Stomach (tissue), 9 donors: ENCODE measurements around the gene EEA1. TPM values are rescaled to one million over a fixed set of nuclear protein-coding genes. Genes with fewer than 3 reads are reported as not detected.

Source experiments
- DNase-seq, 2 donors: peaks; one replicate each; pipeline versions ENCODE4 v3.0.0 to v3.0.0-alpha.2; 2013 to 2019
- H3K27ac ChIP-seq, 5 donors: fragments of 200-600 bp in 4 of 5; sonication (generic) in 4 of 5; one replicate each; pipeline ENCODE4 v1.5.1; 2013 to 2019; ENCODE audit warnings: mild to moderate bottlenecking in 1 of 5, moderate library complexity in 1 of 5
- H3K27me3 ChIP-seq, 3 donors: fragments of 200-600 bp; sonication (generic); one replicate each; pipeline ENCODE4 v1.5.1; 2017 to 2019; ENCODE audit warnings: mixed run types in 1 of 3
- H3K36me3 ChIP-seq, 4 donors: fragments of 200-600 bp; sonication (generic); 1 replicate in 3 of 4; 2 replicates in 1 of 4; pipeline ENCODE4 v1.5.1; 2016 to 2019
- H3K4me1 ChIP-seq, 4 donors: fragments of 200-600 bp; sonication (generic); one replicate each; pipeline ENCODE4 v1.5.1; 2016 to 2019
- H3K4me3 ChIP-seq, 4 donors: fragments of 200-600 bp; sonication (generic) in 3 of 4; one replicate each; pipeline ENCODE4 v1.5.1; 2016 to 2019; ENCODE audit warnings: mild to moderate bottlenecking in 1 of 4
- H3K9me3 ChIP-seq, 4 donors: fragments of 200-600 bp; sonication (generic); one replicate each; pipeline ENCODE4 v1.5.1; 2016 to 2019
- CTCF ChIP-seq, 7 experiments: fragments of 450-650 bp in 4 of 7; fragments of 200-600 bp in 3 of 7; sonication (generic) in 3 of 7; IDR thresholded peaks; one replicate each; pipeline ENCODE4 v1.5.1; 2016 to 2019; ENCODE audit warnings: antibody characterized with exemption in 7 of 7, control low read depth in 2 of 7, mild to moderate bottlenecking in 1 of 7
- EP300 ChIP-seq: sonication (generic); formaldehyde crosslinking; IDR thresholded peaks from one replicate; pipeline ENCODE4 v1.6.1; 2017; ENCODE audit warnings: antibody characterized with exemption
- POLR2A ChIP-seq, 4 donors: fragments of 450-650 bp; IDR thresholded peaks; one replicate each; pipeline ENCODE4 v1.6.1; 2016; ENCODE audit warnings: antibody characterized with exemption in 4 of 4, control low read depth in 2 of 4, mild to moderate bottlenecking in 1 of 4, moderate library complexity in 1 of 4
- POLR2AphosphoS5 ChIP-seq, 3 donors: sonication (generic); formaldehyde crosslinking; IDR thresholded peaks; one replicate each; pipeline ENCODE4 v1.6.1; 2016; ENCODE audit warnings: antibody characterized with exemption in 3 of 3
- WGBS, 5 donors: extraction: QIAGEN DNeasy Blood & Tissue Kit in 3 of 5; methylation state at CpG; one replicate each; pipeline versions ENCODE4 v1.1.5 to v1.1.7; 2013 to 2018; 5-methylcytosine and 5-hydroxymethylcytosine counted together
- intact Hi-C: fragments of 100-400 bp; cut with DNase I; formaldehyde crosslinking; loops from one replicate; pipeline ENCODE4 v1.15.1; 2023; ENCODE audit warnings: low total_unique reads
- polyA plus RNA-seq, 3 donors: library from polyadenylated mRNA; stranded (reverse); fragments of 200-250 nt; gene quantifications; one replicate each; pipeline ENCODE4 v1.2.3, GENCODE V29; 2013
- total RNA-seq, 5 donors: library from RNA; depleted of rRNA; stranded (reverse); fragments of >200 nt; gene quantifications; one replicate each; pipeline versions ENCODE4 v1.1.0 to v1.2.3, GENCODE V29; 2014 to 2016
- donor health status: healthy with polysubstance abuse.
- donor health status: Bipolar disorder and iron deficiency.
- donor health status: healthy.

Gene EEA1
- total and polyA plus RNA-seq, 8 donors: 2.0 to 24.2 (median 10.8) TPM

GRCh38 chr12:92844151-92844763, 84.8 kb downstream of the EEA1 start:
- WGBS, 5 donors: 95 to 100% (median 97%) methylated on average over 1 of the region's 1 CpG
- intact Hi-C loops: no loop called here
- H3K27me3 ChIP-seq: no peaks in the 10 kb centered on the region

GRCh38 chr12:92829686-92830282, 99.3 kb downstream of the EEA1 start:
- no peak for TF ChIP-seq POLR2A (IDR thresholded peaks at IDR 0.05)
- no peak for TF ChIP-seq EP300
- TF ChIP-seq CTCF (IDR thresholded peaks at IDR 0.05): no peak
- TF ChIP-seq POLR2AphosphoS5 (IDR thresholded peaks at IDR 0.05): no peak
- H3K9me3 ChIP-seq: no peaks in the 10 kb centered on the region
- no peak for DNase-seq
- no peaks in the 10 kb centered on the region for H3K4me1 ChIP-seq
- H3K27ac ChIP-seq: no peak overlapping the region
- 95 to 98% (median 96%) methylated on average over 7 of the region's 7 CpGs for WGBS, 5 donors
- peaks cover 0 to 47% (median 39%) of the 10 kb centered on the region in 4 donors for H3K36me3 ChIP-seq
- no peaks in the 10 kb centered on the region for H3K27me3 ChIP-seq
- intact Hi-C loops: no loop called here
- H3K4me3 ChIP-seq: no peak overlapping the region

More at GRCh38 chr12:92844151-92844763, 84.8 kb downstream of the EEA1 start:
- peaks cover 0 to 9% (median 3%) of the 10 kb centered on the region in 4 donors for H3K9me3 ChIP-seq
- H3K4me3 ChIP-seq: no peak overlapping the region
- H3K4me1 ChIP-seq: no peaks in the 10 kb centered on the region
- no peak overlapping the region for H3K27ac ChIP-seq
- H3K36me3 ChIP-seq: peaks cover 0 to 26% (median 21%) of the 10 kb centered on the region in 4 donors
- no peak for TF ChIP-seq EP300
- TF ChIP-seq POLR2A (IDR thresholded peaks at IDR 0.05): no peak
- DNase-seq: no peak

DNA sequence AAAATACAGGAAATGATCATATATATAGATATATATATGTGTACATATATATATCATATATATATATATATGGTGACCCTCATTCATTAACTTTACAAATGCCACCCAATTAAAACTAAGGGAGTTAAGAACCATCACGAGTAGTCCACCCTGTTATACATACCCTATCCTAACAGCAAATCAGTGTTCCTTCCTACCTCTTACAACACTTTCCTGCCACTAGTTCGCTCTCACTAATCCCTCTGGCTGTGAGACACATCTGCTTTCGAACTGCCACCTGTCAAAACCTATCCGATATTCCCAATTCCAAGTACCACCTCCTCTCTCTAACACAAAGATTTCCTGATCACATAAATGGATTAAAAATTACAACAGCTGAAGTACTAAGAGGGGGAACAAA, 100.5 kb downstream of the EEA1 start:
- H3K4me3 ChIP-seq: no peak overlapping the region
- H3K27ac ChIP-seq: no peak overlapping the region
- intact Hi-C loops: no loop called here
- no peaks in the 10 kb centered on the region for H3K4me1 ChIP-seq
- H3K9me3 ChIP-seq: no peaks in the 10 kb centered on the region
- no peak for TF ChIP-seq POLR2AphosphoS5 (IDR thresholded peaks at IDR 0.05)
- no peak for TF ChIP-seq EP300
- no peak for TF ChIP-seq CTCF (IDR thresholded peaks at IDR 0.05)
- no peak for TF ChIP-seq POLR2A (IDR thresholded peaks at IDR 0.05)
- peaks cover 3 to 50% (median 45%) of the 10 kb centered on the region in 4 donors for H3K36me3 ChIP-seq
- no peak for DNase-seq
- 86 to 94% (median 89%) methylated on average over 4 of the region's 4 CpGs for WGBS, 5 donors
- no peaks in the 10 kb centered on the region for H3K27me3 ChIP-seq

DNA sequence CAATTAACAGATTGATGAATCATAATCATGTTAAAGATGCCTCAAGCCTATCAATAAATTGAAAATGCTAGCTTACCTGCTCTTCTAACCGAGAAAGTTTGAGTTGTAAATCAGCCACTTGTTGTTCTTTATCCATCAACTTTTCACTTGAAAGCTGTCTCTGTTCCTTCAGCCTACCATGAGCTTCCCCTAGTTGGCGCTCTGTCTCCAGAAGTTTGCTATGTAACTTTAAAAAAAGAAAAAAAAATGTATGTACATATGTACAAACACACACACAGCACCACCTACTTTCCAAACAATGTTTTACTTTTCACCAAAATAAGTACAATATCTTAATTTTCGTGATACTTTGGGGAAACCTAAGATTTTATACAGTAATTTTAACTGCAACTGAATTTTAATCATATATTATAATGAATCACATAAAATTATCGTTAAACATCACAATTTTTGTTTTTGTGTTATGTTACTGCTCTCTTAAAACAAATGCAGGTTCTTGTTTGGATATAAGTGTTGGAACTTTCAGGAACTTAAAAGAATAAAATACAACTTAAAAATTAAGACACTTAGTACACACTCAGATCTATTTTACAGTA, 101.2 kb downstream of the EEA1 start:
- DNase-seq: peak in 1 of 2 donors; percentile 74
- no peak for TF ChIP-seq POLR2A (IDR thresholded peaks at IDR 0.05)
- TF ChIP-seq CTCF (IDR thresholded peaks at IDR 0.05): peak in 3 of 7 experiments; percentile 16 to 48 (median 43)
- 64 to 75% (median 70%) methylated on average over 4 of the region's 4 CpGs for whole genome bisulfite sequencing, 5 donors
- Histone ChIP-seq H3K27ac (no peak overlapping the region), H3K36me3 (peaks cover 3 to 50% (median 45%) of the 10 kb centered on the region in 4 donors), H3K4me3 (no peak overlapping the region), H3K4me1 (no peaks in the 10 kb centered on the region), H3K9me3 (no peaks in the 10 kb centered on the region), H3K27me3 (no peaks in the 10 kb centered on the region)
- intact Hi-C loops: no loop called here
